Measurements from ENCODE around the gene ENPP1.

Gene ENPP1

DNA sequence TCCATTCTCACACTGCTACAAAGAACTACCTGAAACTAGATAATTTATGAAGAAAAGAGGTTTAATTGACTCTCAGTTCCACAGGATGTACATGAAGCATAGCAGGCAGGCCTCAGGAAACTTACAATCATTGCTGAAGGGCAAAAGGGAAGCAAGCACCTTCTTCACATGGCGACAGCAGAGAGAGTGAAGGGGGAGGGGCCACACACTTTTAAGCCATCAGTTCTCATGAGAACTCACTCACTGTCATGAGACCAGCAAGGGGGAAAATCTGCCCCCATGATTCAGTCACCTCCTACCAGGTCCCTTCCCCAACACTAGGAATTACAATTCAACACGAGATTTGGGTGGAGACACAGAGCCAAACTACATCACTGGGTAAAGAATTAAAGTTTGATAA lies 12.5 kb upstream of the ENPP1 start:
- no peaks in the 10 kb centered on the region for H3K27me3 Mint-ChIP-seq
- no peaks in the 10 kb centered on the region for H3K4me1 Mint-ChIP-seq (ENCODE audit: low read depth)
- no peak overlapping the region for H3K27ac Mint-ChIP-seq
- intact Hi-C loops (cut with micrococcal nuclease): no loop called here
- no peak overlapping the region for H3K4me3 Mint-ChIP-seq
- H3K9me3 Mint-ChIP-seq: no peaks in the 10 kb centered on the region
- no peaks in the 10 kb centered on the region for H3K36me3 Mint-ChIP-seq (ENCODE audit: low read depth)

DNA sequence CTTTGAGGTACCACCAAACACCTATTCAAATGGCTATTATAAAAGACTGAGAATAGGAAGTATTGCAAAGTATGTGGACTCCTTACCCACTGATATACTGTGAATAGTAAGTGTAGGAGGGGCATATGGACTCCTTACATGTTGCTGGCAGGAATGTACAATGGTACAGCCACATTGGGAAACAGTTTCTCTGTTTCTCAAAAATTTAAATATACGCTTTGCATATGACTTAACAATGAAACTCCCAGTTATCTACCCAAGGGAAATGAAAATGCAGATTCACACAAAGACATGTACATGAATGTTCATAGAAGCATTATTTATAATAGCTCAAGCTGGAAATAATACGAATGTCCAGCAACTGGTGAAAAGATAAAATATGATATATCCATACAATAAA lies 5.5 kb upstream of the ENPP1 start:
- H3K4me1 Mint-ChIP-seq (ENCODE audit: low read depth): peaks cover 4% of the 10 kb centered on the region
- no peaks in the 10 kb centered on the region for H3K36me3 Mint-ChIP-seq (ENCODE audit: low read depth)
- H3K27me3 Mint-ChIP-seq: peaks cover 30% of the 10 kb centered on the region
- H3K4me3 Mint-ChIP-seq: no peak overlapping the region
- intact Hi-C loops (cut with micrococcal nuclease): no loop called here
- H3K9me3 Mint-ChIP-seq: no peaks in the 10 kb centered on the region
- H3K27ac Mint-ChIP-seq: no peak overlapping the region

DNA sequence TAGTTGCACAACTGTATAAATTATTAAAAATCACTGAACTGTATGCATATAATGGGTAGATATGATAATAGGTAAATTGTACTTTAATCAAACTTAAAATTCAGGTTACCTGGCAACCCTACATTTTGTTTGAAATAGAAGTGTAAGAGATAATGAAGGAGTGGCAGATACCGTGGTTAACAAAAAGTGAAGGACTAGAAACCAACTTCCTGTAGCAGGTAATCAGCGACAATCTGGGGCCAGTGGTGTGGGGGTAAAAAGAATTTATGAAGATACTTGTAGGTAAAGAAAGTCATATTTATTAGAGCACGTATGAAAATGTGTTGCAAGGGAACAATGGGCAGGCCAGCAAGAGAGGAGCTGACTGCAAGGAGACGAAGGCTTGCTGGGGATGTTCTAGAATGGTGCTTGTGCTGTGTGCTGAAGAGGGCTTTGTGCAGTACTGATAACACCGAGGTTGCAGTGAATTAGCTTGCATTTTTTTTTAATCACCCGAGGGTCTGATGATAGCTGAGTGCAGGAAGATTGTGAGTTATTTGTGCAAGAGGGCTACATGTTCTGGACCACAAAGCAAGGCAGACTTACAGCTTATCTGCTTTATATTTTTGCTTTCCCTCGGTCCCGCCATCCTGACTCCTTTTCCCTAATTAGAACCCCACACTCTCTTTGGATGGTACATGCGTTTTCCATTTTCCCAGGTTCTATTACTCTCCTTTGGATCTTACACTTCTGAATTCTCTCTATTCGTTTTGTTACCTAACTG lies 4.6 kb upstream of the ENPP1 start:
- H3K9me3 Mint-ChIP-seq: no peaks in the 10 kb centered on the region
- no peaks in the 10 kb centered on the region for H3K36me3 Mint-ChIP-seq (ENCODE audit: low read depth)
- intact Hi-C loops (cut with micrococcal nuclease): no loop called here
- no peak overlapping the region for H3K27ac Mint-ChIP-seq
- peaks cover 8% of the 10 kb centered on the region for H3K4me1 Mint-ChIP-seq (ENCODE audit: low read depth)
- H3K27me3 Mint-ChIP-seq: peaks cover 35% of the 10 kb centered on the region
- no peak overlapping the region for H3K4me3 Mint-ChIP-seq

DNA sequence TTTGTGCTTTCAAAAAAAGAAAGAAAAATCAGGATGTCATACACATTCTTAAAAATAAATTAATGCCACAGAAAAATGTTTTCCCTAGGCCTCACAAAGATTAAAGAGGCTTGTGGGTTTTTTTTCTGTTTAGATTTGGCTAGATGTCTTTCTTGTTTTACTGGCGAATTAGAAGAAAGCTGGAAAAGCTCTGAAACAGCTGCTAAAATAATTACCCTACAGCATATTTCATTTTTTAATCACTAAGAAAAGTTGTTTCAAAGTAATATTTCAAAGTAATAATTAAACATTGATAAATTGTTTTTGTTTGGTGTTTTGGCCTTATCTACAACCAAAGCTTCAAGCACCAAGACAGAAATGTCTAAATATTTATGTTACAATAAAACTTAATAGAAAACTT lies 3.7 kb upstream of the ENPP1 start:
- H3K36me3 Mint-ChIP-seq (ENCODE audit: low read depth): no peaks in the 10 kb centered on the region
- H3K4me3 Mint-ChIP-seq: no peak overlapping the region
- intact Hi-C loops (cut with micrococcal nuclease): no loop called here
- H3K4me1 Mint-ChIP-seq (ENCODE audit: low read depth): peaks cover 8% of the 10 kb centered on the region
- no peaks in the 10 kb centered on the region for H3K9me3 Mint-ChIP-seq
- peaks cover 43% of the 10 kb centered on the region for H3K27me3 Mint-ChIP-seq
- no peak overlapping the region for H3K27ac Mint-ChIP-seq

DNA sequence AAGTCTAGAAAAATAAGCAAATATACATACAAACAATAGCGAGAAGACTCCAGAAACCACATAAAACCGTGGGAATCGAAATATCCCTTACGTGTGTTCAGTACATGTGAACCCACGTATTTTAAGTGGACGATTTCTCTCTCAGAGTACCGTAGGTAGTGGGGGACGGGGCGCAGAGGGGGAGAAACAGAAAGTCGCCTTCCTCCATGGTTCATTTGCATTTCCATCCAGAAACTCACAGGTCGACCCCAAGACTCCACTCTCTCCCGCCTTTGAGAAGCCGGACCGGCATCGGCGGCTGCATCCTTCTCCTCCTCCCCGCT lies 538 bp upstream of the ENPP1 start:
- Mint-ChIP-seq H3K9me3 (no peaks in the 10 kb centered on the region), H3K36me3 (ENCODE audit: low read depth) (no peaks in the 10 kb centered on the region), H3K27me3 (peaks cover 53% of the 10 kb centered on the region), H3K4me1 (ENCODE audit: low read depth) (peaks cover 8% of the 10 kb centered on the region), H3K4me3 (peak overlapping the region; percentile 67), H3K27ac (no peak overlapping the region)
- intact Hi-C loops (cut with micrococcal nuclease): no loop called here

DNA sequence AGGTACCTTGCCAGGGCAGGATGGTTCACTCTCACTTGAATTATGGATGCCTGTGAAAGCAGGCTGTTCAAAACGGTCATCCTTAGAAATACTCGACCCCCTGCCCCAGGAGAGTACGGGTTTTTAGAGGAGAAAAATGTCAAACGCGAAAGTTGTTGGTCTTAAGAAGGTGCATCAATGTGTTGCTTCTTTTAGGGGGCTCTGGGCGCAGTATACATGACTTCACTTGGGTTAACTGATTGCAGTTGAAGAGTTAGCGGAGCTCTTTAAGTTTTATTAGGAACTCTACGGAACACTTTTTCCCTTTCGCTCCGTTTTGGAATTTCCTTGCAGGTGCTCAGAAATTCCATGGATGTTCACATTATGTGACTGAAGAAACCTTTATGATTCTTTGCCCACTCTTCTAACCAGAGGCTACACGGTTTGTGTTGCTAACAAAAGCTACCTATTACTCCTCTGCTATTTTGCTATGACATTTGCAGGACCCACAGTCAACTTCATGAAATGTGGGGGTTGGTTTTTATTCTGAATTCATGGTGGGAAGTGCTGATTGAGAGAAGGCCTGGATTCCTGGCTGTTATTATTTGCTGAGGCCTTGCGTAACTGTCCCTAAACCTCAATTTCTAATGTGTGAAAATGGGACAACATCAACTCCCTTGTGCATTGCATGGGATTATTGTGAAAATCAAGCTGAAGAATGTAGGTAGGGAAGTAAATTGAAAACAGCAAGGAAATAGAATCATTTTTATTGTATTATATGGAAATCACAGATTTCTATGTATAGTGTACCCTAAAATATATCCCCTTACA lies 845 bp downstream of the ENPP1 start:
- no peaks in the 10 kb centered on the region for H3K36me3 Mint-ChIP-seq (ENCODE audit: low read depth)
- H3K27ac Mint-ChIP-seq: no peak overlapping the region
- no peaks in the 10 kb centered on the region for H3K9me3 Mint-ChIP-seq
- H3K4me3 Mint-ChIP-seq: peak overlapping the region; percentile 62
- peaks cover 8% of the 10 kb centered on the region for H3K4me1 Mint-ChIP-seq (ENCODE audit: low read depth)
- peaks cover 52% of the 10 kb centered on the region for H3K27me3 Mint-ChIP-seq
- intact Hi-C loops (cut with micrococcal nuclease): no loop called here

DNA sequence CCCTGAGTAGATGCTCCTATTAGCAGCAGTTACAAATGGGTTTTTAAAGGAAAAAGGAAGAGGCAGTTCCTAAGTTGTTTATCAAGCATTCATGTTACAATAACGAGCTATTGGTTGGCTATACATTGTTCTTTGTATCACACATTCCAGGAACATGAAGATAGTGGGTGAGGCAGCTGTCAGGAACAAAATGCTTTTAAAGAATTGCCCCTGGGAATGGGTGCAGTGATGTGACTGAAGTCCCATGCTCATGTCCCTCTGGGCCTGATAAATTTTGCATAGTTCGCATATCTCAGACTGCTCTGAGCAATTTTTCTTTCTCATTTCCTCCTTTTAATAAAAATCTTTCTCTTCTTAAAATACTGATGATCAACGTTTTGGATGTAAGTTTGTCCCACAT lies 3.7 kb downstream of the ENPP1 start:
- H3K27me3 Mint-ChIP-seq: peaks cover 35% of the 10 kb centered on the region
- H3K4me3 Mint-ChIP-seq: no peak overlapping the region
- no peaks in the 10 kb centered on the region for H3K9me3 Mint-ChIP-seq
- no peak overlapping the region for H3K27ac Mint-ChIP-seq
- H3K36me3 Mint-ChIP-seq (ENCODE audit: low read depth): no peaks in the 10 kb centered on the region
- intact Hi-C loops (cut with micrococcal nuclease): no loop called here
- peaks cover 8% of the 10 kb centered on the region for H3K4me1 Mint-ChIP-seq (ENCODE audit: low read depth)

DNA sequence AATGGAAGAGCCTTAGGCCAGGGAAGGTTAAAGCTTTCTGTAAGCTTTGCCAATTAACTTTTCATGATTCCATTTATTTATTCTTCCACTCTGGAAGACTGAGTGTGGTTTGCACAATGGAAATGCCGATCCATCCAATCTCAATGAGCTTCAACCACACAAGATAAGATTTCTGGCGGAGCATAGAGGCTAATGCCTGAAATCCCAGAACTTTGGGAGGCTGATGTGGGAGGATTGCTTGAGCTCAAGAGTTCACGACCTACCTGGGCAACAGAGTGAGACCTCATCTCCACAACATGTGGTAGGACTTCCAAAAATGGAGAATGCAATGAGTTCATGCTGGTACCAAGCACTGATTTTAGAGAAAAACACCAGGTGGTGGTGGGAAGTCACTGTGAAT lies 6.2 kb downstream of the ENPP1 start:
- intact Hi-C loops (cut with micrococcal nuclease): no loop called here
- Mint-ChIP-seq H3K4me3 (no peak overlapping the region), H3K27ac (no peak overlapping the region), H3K27me3 (peaks cover 15% of the 10 kb centered on the region), H3K9me3 (no peaks in the 10 kb centered on the region), H3K36me3 (ENCODE audit: low read depth) (no peaks in the 10 kb centered on the region), H3K4me1 (ENCODE audit: low read depth) (no peaks in the 10 kb centered on the region)

DNA sequence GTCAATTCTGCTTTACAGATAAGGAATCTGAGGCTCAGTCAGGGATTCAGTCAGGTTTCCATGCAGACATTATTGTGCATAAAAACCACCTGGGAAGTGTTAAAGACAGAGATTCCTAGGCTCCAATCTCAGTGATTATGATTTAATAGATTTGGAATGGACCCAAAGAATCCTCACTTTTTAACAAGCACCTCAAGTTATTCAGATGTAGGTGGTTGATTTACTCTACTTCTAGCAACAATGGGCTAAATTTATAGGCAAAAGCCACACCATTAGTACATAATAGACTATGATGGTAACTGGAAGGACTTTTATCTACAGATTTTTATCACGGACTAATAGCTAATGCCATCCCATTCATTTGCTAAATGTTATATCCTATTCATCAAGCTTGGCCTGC lies 9.0 kb downstream of the ENPP1 start:
- Mint-ChIP-seq H3K4me1 (ENCODE audit: low read depth) (no peaks in the 10 kb centered on the region), H3K27me3 (peaks cover 6% of the 10 kb centered on the region), H3K36me3 (ENCODE audit: low read depth) (no peaks in the 10 kb centered on the region), H3K4me3 (no peak overlapping the region), H3K27ac (no peak overlapping the region), H3K9me3 (no peaks in the 10 kb centered on the region)
- intact Hi-C loops (cut with micrococcal nuclease): no loop called here

DNA sequence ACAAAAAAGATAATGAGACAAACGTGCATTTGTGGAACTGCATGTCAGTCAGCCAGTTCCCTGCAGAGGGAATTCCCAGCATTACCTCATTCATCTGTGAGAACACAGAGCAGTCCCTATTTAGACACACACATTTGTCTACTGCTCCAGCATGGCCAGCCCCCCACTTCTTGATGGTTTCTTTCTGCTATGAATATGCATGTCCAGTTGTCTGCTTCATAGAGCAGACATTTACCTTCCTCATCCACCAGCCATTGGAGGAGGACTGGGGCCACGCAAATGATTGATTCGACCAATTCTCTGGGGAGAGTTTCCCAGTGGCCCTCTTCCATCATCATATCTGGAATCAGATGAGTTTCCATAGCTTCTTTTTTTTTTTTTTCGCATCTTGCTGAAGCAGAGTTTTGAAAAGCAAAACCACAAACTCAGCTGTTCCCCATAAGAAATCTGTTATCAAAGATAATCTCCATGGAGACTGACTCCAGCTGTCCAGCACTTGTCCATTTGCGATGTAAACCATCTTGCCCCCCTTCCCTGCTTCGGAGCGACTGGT lies 11.8 kb downstream of the ENPP1 start:
- no peak overlapping the region for H3K27ac Mint-ChIP-seq
- no peaks in the 10 kb centered on the region for H3K4me1 Mint-ChIP-seq (ENCODE audit: low read depth)
- no peaks in the 10 kb centered on the region for H3K36me3 Mint-ChIP-seq (ENCODE audit: low read depth)
- H3K4me3 Mint-ChIP-seq: no peak overlapping the region
- intact Hi-C loops (cut with micrococcal nuclease): no loop called here
- peaks cover 3% of the 10 kb centered on the region for H3K27me3 Mint-ChIP-seq
- no peaks in the 10 kb centered on the region for H3K9me3 Mint-ChIP-seq

DNA sequence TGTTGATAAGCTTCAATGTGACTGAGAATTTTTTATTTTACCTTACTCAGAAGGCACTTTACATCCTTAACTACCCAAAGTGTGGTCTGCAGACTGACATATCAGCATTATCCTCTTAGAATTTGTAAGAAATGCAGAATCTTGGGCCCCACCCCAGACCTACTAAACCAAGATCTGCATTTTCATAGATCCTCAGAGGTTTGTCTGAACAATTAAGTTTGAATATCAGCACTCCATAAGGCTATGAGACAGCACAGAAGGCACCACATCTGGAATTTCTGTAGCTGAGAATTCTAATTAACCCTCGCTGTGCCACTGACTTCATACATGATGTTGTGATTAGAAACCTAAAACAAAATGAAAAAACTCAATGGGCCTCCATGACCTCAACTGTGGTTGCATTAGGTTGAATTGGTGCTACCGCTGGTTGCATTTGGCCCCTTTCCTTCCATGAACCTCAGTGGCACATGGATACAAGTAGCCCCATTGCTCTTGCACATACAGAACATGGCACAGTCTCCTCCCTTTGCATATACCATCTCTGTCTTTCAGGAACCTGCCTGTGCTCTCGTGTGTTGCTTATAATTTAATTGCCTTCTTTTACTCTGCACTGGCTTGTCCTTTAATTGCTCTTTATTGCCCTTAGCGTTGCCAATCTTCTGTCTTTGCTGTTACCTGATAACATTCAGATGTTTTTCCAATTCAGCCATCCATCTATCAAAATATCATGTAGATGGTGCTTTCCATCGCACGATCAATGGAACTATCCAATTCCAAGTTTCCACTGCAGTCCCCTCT lies 13.4 kb downstream of the ENPP1 start:
- Mint-ChIP-seq H3K4me3 (no peak overlapping the region), H3K9me3 (no peaks in the 10 kb centered on the region), H3K27me3 (peaks cover 3% of the 10 kb centered on the region), H3K4me1 (ENCODE audit: low read depth) (no peaks in the 10 kb centered on the region), H3K27ac (no peak overlapping the region), H3K36me3 (ENCODE audit: low read depth) (no peaks in the 10 kb centered on the region)
- intact Hi-C loops (cut with micrococcal nuclease): no loop called here

DNA sequence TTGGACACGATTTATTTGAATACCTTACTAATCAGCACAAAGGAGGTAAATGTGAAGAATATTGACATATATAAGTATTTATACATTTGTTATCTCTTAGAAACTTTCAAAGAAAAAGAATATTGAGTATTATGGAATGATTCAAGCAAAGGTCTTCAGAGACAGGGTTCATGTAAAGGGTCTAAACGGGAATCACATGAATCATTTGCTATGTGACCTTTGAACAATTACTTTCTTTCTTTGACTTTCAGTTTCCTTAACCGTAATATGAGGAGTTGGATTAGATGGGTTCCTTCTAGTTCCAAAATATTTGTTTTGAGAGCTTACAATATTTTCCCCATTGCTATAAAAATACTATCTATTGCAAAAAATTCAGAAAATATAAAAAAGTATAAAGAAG lies 14.3 kb downstream of the ENPP1 start:
- intact Hi-C loops (cut with micrococcal nuclease): no loop called here
- H3K27ac Mint-ChIP-seq: no peak overlapping the region
- no peaks in the 10 kb centered on the region for H3K36me3 Mint-ChIP-seq (ENCODE audit: low read depth)
- H3K9me3 Mint-ChIP-seq: no peaks in the 10 kb centered on the region
- H3K4me3 Mint-ChIP-seq: no peak overlapping the region
- peaks cover 3% of the 10 kb centered on the region for H3K27me3 Mint-ChIP-seq
- H3K4me1 Mint-ChIP-seq (ENCODE audit: low read depth): no peaks in the 10 kb centered on the region

DNA sequence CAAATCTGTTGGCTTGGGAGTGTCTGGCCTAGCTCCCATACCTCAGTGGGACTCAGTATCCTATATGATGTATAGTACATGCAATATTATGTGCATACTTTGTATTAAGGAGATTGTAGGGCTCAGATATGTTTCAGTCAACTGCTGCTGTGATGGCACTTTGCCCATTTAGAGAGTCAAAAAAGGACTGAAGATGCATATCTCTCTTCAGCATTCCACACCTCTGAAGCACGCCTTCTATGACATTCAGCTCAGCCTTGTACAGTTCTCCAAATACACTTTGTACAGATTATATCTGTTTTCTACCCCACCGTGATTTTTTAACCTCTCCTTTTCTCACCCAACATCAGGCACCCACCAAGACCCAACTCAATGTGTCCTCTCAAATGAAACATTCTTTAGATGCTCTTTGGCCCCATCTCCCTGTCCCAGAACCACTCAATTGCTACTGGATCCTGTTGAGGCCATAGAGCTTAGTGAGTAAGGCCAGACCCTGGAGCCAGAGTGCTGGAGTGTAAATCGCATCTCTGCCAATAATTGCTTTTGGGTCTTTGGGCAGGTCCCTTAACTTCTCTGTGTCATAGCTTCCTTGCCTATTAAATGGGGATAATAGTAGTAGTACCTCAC lies 15.6 kb downstream of the ENPP1 start:
- no peaks in the 10 kb centered on the region for H3K9me3 Mint-ChIP-seq
- no peaks in the 10 kb centered on the region for H3K36me3 Mint-ChIP-seq (ENCODE audit: low read depth)
- no peak overlapping the region for H3K4me3 Mint-ChIP-seq
- peaks cover 3% of the 10 kb centered on the region for H3K27me3 Mint-ChIP-seq
- no peaks in the 10 kb centered on the region for H3K4me1 Mint-ChIP-seq (ENCODE audit: low read depth)
- no peak overlapping the region for H3K27ac Mint-ChIP-seq
- intact Hi-C loops (cut with micrococcal nuclease): no loop called here

DNA sequence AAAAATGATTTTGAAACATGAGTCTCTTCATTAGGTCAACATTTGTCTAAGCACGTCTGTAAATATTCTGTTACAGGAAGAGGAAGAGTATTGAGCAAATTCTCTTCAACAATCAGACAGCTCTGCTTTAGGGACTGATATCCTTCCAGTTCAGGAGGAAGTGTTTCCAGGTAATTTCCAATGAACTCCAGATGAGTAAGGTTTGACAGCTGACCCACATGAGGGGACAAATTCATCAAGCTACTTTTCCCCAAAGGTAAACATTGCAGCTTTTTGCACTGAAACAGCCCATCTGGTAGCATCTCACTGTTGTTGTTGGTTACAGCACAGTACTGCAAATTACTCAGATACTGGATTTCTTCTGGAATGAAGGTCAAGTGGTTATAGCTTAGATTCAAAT lies 18.1 kb downstream of the ENPP1 start:
- no peaks in the 10 kb centered on the region for H3K4me1 Mint-ChIP-seq (ENCODE audit: low read depth)
- intact Hi-C loops (cut with micrococcal nuclease): no loop called here
- no peaks in the 10 kb centered on the region for H3K9me3 Mint-ChIP-seq
- no peak overlapping the region for H3K4me3 Mint-ChIP-seq
- no peaks in the 10 kb centered on the region for H3K36me3 Mint-ChIP-seq (ENCODE audit: low read depth)
- H3K27me3 Mint-ChIP-seq: no peaks in the 10 kb centered on the region
- H3K27ac Mint-ChIP-seq: no peak overlapping the region

Data from dendritic cell treated with granulocyte-macrophage colony-stimulating factor and Interleukin-4, amounts not matched to agents 40 ng/mL and 50 ng/mL, for 4 days (primary cell).